Activated naive CD4-positive, alpha-beta T cell (primary cell): Measurements from ENCODE around the gene FHL1.

Experiments used
- DNase-seq, 4 experiments: peaks; one replicate each; lab custom pipeline; 2025; lab: John Stamatoyannopoulos, UW

The FHL1 gene

DNA sequence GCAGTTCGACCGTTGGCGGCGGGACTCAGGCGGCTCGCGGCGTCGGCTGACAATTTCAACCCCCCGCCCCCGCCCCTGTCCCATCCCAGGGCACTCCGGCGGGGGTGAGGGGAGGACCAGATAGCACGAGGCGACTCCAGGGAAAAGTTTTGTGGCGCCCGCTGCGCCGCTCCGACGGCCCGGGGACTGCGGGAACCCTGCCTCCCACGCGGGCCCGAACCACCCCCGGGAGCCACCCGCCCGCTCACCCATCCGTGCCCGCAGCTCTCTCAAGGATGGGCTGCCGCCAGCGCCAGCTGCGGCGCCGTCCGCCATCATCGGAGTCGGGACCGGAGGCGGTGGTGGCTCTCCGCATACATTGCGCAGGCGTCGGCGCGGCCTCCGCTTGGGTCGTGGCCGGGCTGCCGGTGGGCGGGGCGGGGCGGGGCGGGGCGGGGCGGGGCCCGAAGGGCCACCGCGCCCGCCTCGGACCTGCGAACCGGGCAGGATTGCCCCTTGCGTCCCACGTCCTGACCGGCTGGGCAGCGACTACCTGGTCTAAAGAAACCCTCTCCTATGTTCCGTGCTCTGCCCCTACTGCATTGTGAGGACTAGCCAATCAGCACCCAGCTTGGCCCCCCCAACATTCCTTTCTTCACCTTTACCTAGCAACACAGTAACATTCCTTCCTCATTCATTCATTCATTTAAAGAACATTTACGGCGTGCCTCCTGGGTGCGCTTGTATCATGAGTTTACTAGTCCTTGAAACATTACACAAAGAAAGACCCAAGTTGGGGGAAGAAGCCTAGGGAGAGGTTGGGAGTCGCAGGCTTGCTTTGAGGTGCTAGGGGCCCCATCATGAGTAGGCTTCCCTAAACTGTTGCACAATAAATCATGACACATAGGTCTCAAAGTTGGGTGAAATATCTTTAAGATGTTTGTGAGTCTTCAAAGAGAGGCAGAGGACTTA is 104.0 kb downstream of the FHL1 start, which contains the start of gene MAP7D3:
Gene MAP7D3, minus strand, starts transcription at position 360 of the 951 bp plus-strand sequence. Its CDS starts 42 bp downstream, at position 318.
- peak; percentile 7 to 50 (median 19) for DNase-seq

DNA sequence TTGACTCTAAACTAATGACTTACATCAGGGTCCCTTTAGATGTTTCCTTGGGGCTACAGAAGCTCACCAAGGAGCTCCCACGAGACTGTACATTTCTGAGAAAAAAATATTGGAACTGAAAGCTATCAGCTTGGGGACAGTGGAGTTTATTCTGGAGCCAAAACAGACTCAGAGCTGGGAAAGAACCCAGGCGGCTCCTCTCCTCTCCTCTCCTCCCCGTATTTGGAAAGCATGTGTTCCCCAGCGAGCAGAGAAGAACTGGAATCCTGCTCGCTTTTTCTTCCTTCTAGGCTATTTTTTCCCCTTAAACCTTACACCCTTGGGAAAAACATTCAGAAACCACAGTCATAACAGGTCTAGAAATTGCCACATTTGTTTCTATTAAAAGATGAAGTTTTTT is 108.2 kb downstream of the FHL1 start:
- DNase-seq: no peak

DNA sequence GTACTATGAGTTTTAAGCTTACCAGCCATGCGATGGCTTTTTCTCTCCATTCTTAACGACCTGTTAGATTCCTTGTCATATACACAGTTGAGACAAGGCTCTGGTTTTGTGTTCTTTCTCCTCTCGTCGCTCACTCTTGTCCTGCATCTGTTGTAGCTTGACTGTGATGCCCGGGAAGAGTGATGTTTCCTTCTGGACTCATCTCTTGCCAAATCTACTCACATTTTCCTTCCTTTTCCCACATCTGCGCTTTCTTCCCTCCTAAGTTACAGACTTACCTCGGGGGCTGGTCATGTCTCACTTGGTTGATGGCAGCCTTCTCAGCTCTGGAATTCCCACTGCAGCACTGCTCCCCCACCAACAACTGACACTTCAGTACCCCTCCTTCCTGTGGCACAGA is 108.7 kb downstream of the FHL1 start:
- DNase-seq: no peak

DNA sequence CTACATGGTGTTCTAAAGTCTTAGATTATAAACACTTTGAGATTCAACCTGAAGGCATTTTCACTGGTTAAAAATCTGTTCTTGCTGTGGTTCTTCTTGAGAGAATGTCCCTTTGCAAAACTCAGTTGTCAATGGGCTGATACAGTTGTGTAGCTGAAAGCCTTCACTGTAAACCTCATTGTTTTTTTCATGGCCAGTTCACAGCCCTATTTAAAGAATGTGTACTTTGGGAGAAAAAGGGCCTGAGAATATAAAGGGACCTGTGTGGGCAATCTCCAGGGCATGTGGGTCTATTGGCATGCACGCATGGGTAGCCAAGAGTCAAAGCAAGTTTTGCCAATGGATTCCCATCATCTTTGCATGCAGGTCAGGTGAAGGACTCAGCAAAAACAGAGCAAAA is 111.6 kb downstream of the FHL1 start:
- DNase-seq: no peak

DNA sequence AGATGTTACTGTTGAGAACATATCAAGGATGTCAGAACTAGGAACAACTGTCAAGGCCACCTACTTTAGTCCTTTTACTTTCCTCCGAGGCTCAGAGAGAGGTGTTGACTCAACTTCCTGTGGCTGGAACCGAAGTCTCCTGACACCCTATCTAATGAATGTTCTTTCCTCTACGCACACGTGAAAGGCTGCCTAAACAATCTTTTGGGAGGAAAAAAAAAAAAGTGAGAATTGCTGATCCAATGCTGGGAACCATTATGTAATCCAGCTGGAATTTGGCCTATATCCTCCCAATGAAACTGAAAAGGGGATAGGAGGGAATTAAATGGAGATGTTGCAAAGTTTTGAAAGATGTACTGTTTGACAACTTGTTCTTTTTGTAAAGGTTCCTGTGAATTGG is 112.2 kb downstream of the FHL1 start:
- DNase-seq: no peak

DNA sequence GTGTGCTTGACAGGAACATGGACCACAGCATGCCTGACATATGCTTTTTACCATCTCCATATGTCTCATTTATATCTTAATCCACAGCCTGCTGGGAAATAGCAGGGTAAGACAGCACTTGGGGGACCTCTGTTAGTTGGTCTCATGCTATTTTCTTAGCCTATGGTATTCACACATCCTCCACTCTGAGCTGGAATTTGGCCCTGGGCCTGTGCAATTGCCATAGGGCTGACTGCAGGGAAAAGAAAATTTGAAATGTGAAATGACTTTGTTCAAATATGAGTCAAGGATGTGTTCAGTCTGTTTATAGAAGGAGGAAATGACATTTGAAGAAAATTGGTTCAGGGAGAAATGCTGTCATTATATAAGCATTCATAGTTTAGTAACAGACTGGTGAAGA is 113.4 kb downstream of the FHL1 start:
- DNase-seq: no peak
